ENCODE data around the gene DOCK4. TPM values are rescaled to one million over a fixed set of nuclear protein-coding genes. Genes with fewer than 3 reads are reported as not detected.

Gene DOCK4
- total RNA-seq, 4 donors from 2014 or later, result 8.2 to 9.0 (median 8.6) TPM

GRCh38 chr7:111775206-111775605 is 431.0 kb downstream of the DOCK4 start:
- TF ChIP-seq POLR2A (IDR thresholded peaks at IDR 0.05), result no peak
- TF ChIP-seq CTCF (IDR thresholded peaks at IDR 0.05), result no peak
- WGBS, 2 donors, result 65 to 79% methylated on average over 1 of the region's 1 CpG
- H3K4me3 ChIP-seq (ENCODE audit: low read depth, poor library complexity, severe bottlenecking), result no peak overlapping the region
- intact Hi-C loops (cut with DNase I; ENCODE audit: low total_unique reads), result no loop called here
- no peak for DNase-seq (ENCODE audit: low spot score in 2 of 2)

GRCh38 chr7:111772716-111773115 is 433.5 kb downstream of the DOCK4 start:
- no peak overlapping the region for H3K4me3 ChIP-seq (ENCODE audit: low read depth, poor library complexity, severe bottlenecking)
- DNase-seq (ENCODE audit: low spot score in 2 of 2), result no peak
- WGBS, 2 donors, result 93 to 94% methylated on average over 3 of the region's 3 CpGs
- no peak for TF ChIP-seq CTCF (IDR thresholded peaks at IDR 0.05)
- intact Hi-C loops (cut with DNase I; ENCODE audit: low total_unique reads), result no loop called here

- H3K4me3 ChIP-seq (ENCODE audit: low read depth, poor library complexity, severe bottlenecking), result no peak overlapping the region
- no peak for DNase-seq (ENCODE audit: low spot score in 2 of 2)
- intact Hi-C loops (cut with DNase I; ENCODE audit: low total_unique reads), result no loop called here
- no peak for TF ChIP-seq CTCF (IDR thresholded peaks at IDR 0.05)
- WGBS, 2 donors, result 94 to 95% methylated on average over 5 of the region's 5 CpGs
Observed at GRCh38 chr7:111771638-111772037, 434.6 kb downstream of the DOCK4 start.

- intact Hi-C loops (cut with DNase I; ENCODE audit: low total_unique reads), result no loop called here
- no peak for TF ChIP-seq CTCF (IDR thresholded peaks at IDR 0.05)
- no peak for TF ChIP-seq POLR2A (IDR thresholded peaks at IDR 0.05)
- WGBS, 2 donors, result 68 to 80% methylated on average over 2 of the region's 2 CpGs
Observed at GRCh38 chr7:111770116-111770515, 436.1 kb downstream of the DOCK4 start.

GRCh38 chr7:111765751-111766643 is 440.2 kb downstream of the DOCK4 start:
- 31 to 39% methylated on average over 6 of the region's 6 CpGs for WGBS, 2 donors
- TF ChIP-seq POLR2A (IDR thresholded peaks at IDR 0.05) (no peak), CTCF (IDR thresholded peaks at IDR 0.05) (no peak)
- no peak for DNase-seq (ENCODE audit: low spot score in 2 of 2)
- no peak overlapping the region for H3K4me3 ChIP-seq (ENCODE audit: low read depth, poor library complexity, severe bottlenecking)
- intact Hi-C loops (cut with DNase I; ENCODE audit: low total_unique reads), result no loop called here

More at GRCh38 chr7:111770116-111770515, 436.1 kb downstream of the DOCK4 start:
- DNase-seq (ENCODE audit: low spot score in 2 of 2), result no peak
- H3K4me3 ChIP-seq (ENCODE audit: low read depth, poor library complexity, severe bottlenecking), result no peak overlapping the region
